OCI-LY3 (cell line): ENCODE data around the gene EPHB4.
A peak's percentile ranks its signal among the peaks of the same experiment; 100 is the strongest.

Experiments
- H2AFZ ChIP-seq: fragments of 200-600, 300-600 bp; shearing (Covaris generic); 2 replicates; pipeline ENCODE4 v1.6.0; 2014; ENCODE audit warnings: antibody characterized with exemption, low read depth, low read length
- H3K27ac ChIP-seq: fragments of 200-600, 300-600 bp; sonication (generic); 2 replicates; pipeline ENCODE4 v1.5.1; 2014; ENCODE audit warnings: mild to moderate bottlenecking, low read length, moderate library complexity, mixed read lengths
- H3K27me3 ChIP-seq: fragments of 200-600, 300-600 bp; sonication (generic); 2 replicates; pipeline ENCODE4 v1.6.1; 2014; ENCODE audit warnings: low read depth, low read length, mixed read lengths
- H3K36me3 ChIP-seq: fragments of 200-600, 300-600 bp; sonication (generic); replicated peaks from 2 replicates; pipeline ENCODE3; 2014; ENCODE audit warnings: low read depth, low read length, mixed read lengths
- H3K4me1 ChIP-seq: fragments of 300-600, 200-600 bp; sonication (generic); 2 replicates; pipeline ENCODE4 v1.6.1; 2014; ENCODE audit warnings: low read length, mixed read lengths
- H3K4me2 ChIP-seq: fragments of 200-600, 300-600 bp; sonication (generic); 2 replicates; pipeline ENCODE4 v1.6.1; 2014; ENCODE audit warnings: low read length, mixed read lengths
- H3K4me3 ChIP-seq: fragments of 300-600, 200-600 bp; sonication (generic); 2 replicates; pipeline ENCODE4 v1.5.1; 2014; ENCODE audit warnings: antibody characterized with exemption, mild to moderate bottlenecking, low read length, moderate library complexity
- H3K79me2 ChIP-seq: fragments of 300-600, 200-600 bp; shearing (Covaris generic); 2 replicates; pipeline ENCODE4 v1.6.1; 2014; ENCODE audit warnings: mild to moderate bottlenecking, low read length, mixed read lengths
- H3K9ac ChIP-seq: fragments of 300-600, 200-600 bp; shearing (Covaris generic); 2 replicates; pipeline ENCODE4 v1.6.0; 2014; ENCODE audit warnings: mild to moderate bottlenecking, low read length, moderate library complexity
- H3K9me3 ChIP-seq: fragments of 200-600, 300-600 bp; shearing (Covaris generic); 2 replicates; pipeline ENCODE4 v1.6.1; 2014; ENCODE audit warnings: low read length, mixed read lengths; ENCODE audit not compliant: insufficient read depth
- H4K20me1 ChIP-seq: fragments of 200-600, 300-600 bp; sonication (generic); 2 replicates; pipeline ENCODE4 v1.6.1; 2016; ENCODE audit warnings: low read length, mixed read lengths; ENCODE audit not compliant: insufficient read depth
- CTCF ChIP-seq: fragments of 200-600, 300-600 bp; sonication (generic); IDR thresholded peaks from 2 replicates; pipeline ENCODE4 v1.5.1; 2014; ENCODE audit warnings: antibody characterized with exemption, low read length, low read depth
- EZH2phosphoT487 ChIP-seq: fragments of 200-600 bp; shearing (Covaris generic); IDR thresholded peaks from 2 replicates; pipeline ENCODE4 v1.6.1; 2018; ENCODE audit warnings: antibody characterized with exemption, mixed run types, low read depth

The EPHB4 gene

GRCh38 chr7:100863406-100863950 is 36.2 kb upstream of the EPHB4 start:
- Histone ChIP-seq H3K27ac (no peak overlapping the region), H3K9me3 (no peaks in the 10 kb centered on the region), H3K27me3 (no peaks in the 10 kb centered on the region), H4K20me1 (no peaks in the 10 kb centered on the region), H2AFZ (no peak overlapping the region), H3K4me2 (no peak overlapping the region), H3K4me3 (no peak overlapping the region), H3K36me3 (peaks cover 15% of the 10 kb centered on the region), H3K79me2 (peaks cover 23% of the 10 kb centered on the region), H3K4me1 (peaks cover 28% of the 10 kb centered on the region), H3K9ac (no peak overlapping the region)
- TF ChIP-seq CTCF = no peak

- Histone ChIP-seq H3K36me3 (peaks cover 15% of the 10 kb centered on the region), H3K27ac (peak overlapping the region; percentile 68), H3K4me3 (peak overlapping the region; percentile 70), H3K4me2 (peak overlapping the region; percentile 95), H3K27me3 (no peaks in the 10 kb centered on the region), H3K79me2 (peaks cover 7% of the 10 kb centered on the region), H4K20me1 (no peaks in the 10 kb centered on the region), H3K9me3 (no peaks in the 10 kb centered on the region), H3K9ac (peak overlapping the region; percentile 67), H2AFZ (no peak overlapping the region; the same call in 1 of the 2 replicates), H3K4me1 (peaks cover 21% of the 10 kb centered on the region)
- TF ChIP-seq CTCF (no peak), EZH2phosphoT487 (no peak)
Observed at GRCh38 chr7:100861616-100861985, 34.3 kb upstream of the EPHB4 start.

- Histone ChIP-seq H3K4me2 (peak overlapping the region; percentile 95), H3K9ac (peak overlapping the region; percentile 67), H3K27ac (peak overlapping the region; percentile 68), H3K4me1 (peaks cover 20% of the 10 kb centered on the region), H3K79me2 (peaks cover 7% of the 10 kb centered on the region), H3K4me3 (peak overlapping the region; percentile 70), H4K20me1 (no peaks in the 10 kb centered on the region), H3K9me3 (no peaks in the 10 kb centered on the region), H3K27me3 (no peaks in the 10 kb centered on the region), H2AFZ (no peak overlapping the region; the same call in 1 of the 2 replicates), H3K36me3 (peaks cover 15% of the 10 kb centered on the region)
- TF ChIP-seq CTCF (no peak), EZH2phosphoT487 (no peak)
Observed at GRCh38 chr7:100860702-100861615, 33.6 kb upstream of the EPHB4 start.

GRCh38 chr7:100859856-100860255 is 32.5 kb upstream of the EPHB4 start:
- peaks cover 15% of the 10 kb centered on the region for H3K36me3 ChIP-seq
- no peak overlapping the region for H3K9ac ChIP-seq
- H3K27ac ChIP-seq = no peak overlapping the region
- TF ChIP-seq CTCF (no peak), EZH2phosphoT487 (no peak)
- H3K79me2 ChIP-seq = peaks cover 7% of the 10 kb centered on the region
- no peaks in the 10 kb centered on the region for H4K20me1 ChIP-seq
- H2AFZ ChIP-seq = no peak overlapping the region
- H3K4me1 ChIP-seq = peaks cover 20% of the 10 kb centered on the region
- H3K4me3 ChIP-seq = no peak overlapping the region
- no peak overlapping the region for H3K4me2 ChIP-seq
- no peaks in the 10 kb centered on the region for H3K27me3 ChIP-seq
- no peaks in the 10 kb centered on the region for H3K9me3 ChIP-seq
